ENCODE data around the gene TESPA1. TPM values are rescaled to one million over a fixed set of nuclear protein-coding genes. Genes with fewer than 3 reads are reported as not detected.

Gene TESPA1
- total and polyA plus RNA-seq, 9 of the 15 experiments (the other 6 are each of a cell fraction or from before 2014, with no cell fraction given), result 0.72 to 7.1 (median 2.4) TPM

GRCh38 chr12:54987611-54988231 is 3.2 kb upstream of the TESPA1 start (continued):
- TF ChIP-seq TEAD4 (IDR thresholded peaks at IDR 0.05; ENCODE audit: low read length) (peak; percentile 77), TEAD4 (CRISPR knock-in tag; IDR thresholded peaks at IDR 0.05; ENCODE audit: borderline replicate concordance) (no peak), BRD9 (IDR thresholded peaks at IDR 0.05; ENCODE audit: low read depth, partially characterized antibody) (peak; percentile 69), NFRKB (IDR thresholded peaks at IDR 0.05; ENCODE audit: low read depth) (peak; percentile 61; the same call in 1 of the 2 replicates), FOSL1 (tag; conservative IDR thresholded peaks at IDR 0.05) (0 out of 2 replicates have a peak, but pooled peaks have one; percentile 39), ARID2 (IDR thresholded peaks at IDR 0.05) (peak; percentile 63), ZBTB26 (CRISPR knock-in tag; IDR thresholded peaks at IDR 0.05) (peak; percentile 90), NKRF (IDR thresholded peaks at IDR 0.05; ENCODE audit: borderline replicate concordance) (peak; percentile 63; the same call in 1 of the 2 replicates), ZNF780A (CRISPR knock-in tag; IDR thresholded peaks at IDR 0.05) (no peak), EWSR1 (IDR thresholded peaks at IDR 0.05; ENCODE audit: borderline replicate concordance, low read depth, partially characterized antibody) (no peak), ZFP30 (CRISPR knock-in tag; IDR thresholded peaks at IDR 0.05; ENCODE audit: borderline replicate concordance) (no peak), THRB (CRISPR knock-in tag; conservative IDR thresholded peaks at IDR 0.05) (peak; percentile 90), TRIM28 (IDR thresholded peaks at IDR 0.05) (0 out of 2 replicates have a peak, but pooled peaks have one; percentile 20), ARNT (IDR thresholded peaks at IDR 0.05) (peak; percentile 51 to 83; a peak in 2 of 4 replicates), TBL1XR1 (IDR thresholded peaks at IDR 0.05; ENCODE audit: low read length in 2 of 2) (peak in 1 of 2 experiments; percentile 21; a peak in 1 of 4 replicates), HMBOX1 (IDR thresholded peaks at IDR 0.05) (peak; percentile 57; the same call in 1 of the 2 replicates), POLR2AphosphoS5 (IDR thresholded peaks at IDR 0.05; ENCODE audit: control insufficient read depth, insufficient read depth, low read depth, low read length) (peak; percentile 50; the same call in 1 of the 2 replicates), MAFF (IDR thresholded peaks at IDR 0.05; ENCODE audit: low read length) (peak; percentile 82), ARID3A (IDR thresholded peaks at IDR 0.05; ENCODE audit: borderline replicate concordance, low read depth, low read length) (peak; percentile 62; the same call in 1 of the 2 replicates), OTX1 (CRISPR knock-in tag; IDR thresholded peaks at IDR 0.05) (peak; percentile 60; the same call in 1 of the 2 replicates), U2AF1 (optimal IDR thresholded peaks at IDR 0.05; ENCODE audit: low read depth, low read length) (peak; percentile 28)
